ENCODE results near the gene CCL24. TPM values are rescaled to one million over a fixed set of nuclear protein-coding genes. Genes with fewer than 3 reads are reported as not detected.
"Not testable (repeated sequence)": the region's sequence is repeated elsewhere in the genome, so short reads cannot be mapped to it uniquely, and the experiment has no call there.

The CCL24 gene
- total RNA-seq, 1 donor from 2014 or later: not detected

DNA sequence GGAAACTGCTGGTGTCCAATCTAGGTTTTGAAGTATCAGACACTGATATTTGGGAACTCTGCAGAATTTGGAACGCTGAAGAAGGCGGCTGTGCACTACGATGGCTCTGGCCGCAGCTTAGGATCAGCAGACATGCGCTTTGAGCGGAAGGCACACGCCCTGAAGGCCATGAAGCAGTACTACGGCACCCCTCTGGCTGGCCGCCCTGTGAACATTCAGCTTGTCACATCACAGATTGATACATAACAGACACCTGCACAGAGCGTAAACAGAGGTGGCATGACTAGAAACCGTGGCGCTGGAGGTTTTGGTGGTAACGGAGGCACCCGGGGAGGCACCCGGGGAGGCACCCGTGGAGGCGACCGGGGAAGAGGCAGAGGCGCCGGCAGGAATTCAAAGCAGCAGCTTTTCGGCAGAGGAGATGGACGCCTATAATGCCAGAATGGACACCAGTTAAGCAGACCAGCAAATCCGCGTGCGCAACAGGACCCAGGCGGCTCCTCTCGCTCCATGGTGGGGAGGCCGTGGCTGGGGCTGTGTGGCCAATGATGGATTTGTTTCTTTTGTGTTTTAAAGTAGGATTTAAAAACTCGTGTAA is 22.2 kb upstream of the CCL24 start:
- no peak overlapping the region for H3K27ac Mint-ChIP-seq (ENCODE audit: unreplicated experiment)
- H3K4me1 Mint-ChIP-seq (ENCODE audit: low read depth, unreplicated experiment): no peaks in the 10 kb centered on the region
- TF ChIP-seq, protein P1, sequence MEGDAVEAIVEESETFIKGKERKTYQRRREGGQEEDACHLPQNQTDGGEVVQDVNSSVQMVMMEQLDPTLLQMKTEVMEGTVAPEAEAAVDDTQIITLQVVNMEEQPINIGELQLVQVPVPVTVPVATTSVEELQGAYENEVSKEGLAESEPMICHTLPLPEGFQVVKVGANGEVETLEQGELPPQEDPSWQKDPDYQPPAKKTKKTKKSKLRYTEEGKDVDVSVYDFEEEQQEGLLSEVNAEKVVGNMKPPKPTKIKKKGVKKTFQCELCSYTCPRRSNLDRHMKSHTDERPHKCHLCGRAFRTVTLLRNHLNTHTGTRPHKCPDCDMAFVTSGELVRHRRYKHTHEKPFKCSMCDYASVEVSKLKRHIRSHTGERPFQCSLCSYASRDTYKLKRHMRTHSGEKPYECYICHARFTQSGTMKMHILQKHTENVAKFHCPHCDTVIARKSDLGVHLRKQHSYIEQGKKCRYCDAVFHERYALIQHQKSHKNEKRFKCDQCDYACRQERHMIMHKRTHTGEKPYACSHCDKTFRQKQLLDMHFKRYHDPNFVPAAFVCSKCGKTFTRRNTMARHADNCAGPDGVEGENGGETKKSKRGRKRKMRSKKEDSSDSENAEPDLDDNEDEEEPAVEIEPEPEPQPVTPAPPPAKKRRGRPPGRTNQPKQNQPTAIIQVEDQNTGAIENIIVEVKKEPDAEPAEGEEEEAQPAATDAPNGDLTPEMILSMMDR (IDR thresholded peaks at IDR 0.05; ENCODE audit: partially characterized antibody, unreplicated experiment): no peak
- H3K9me3 Mint-ChIP-seq (ENCODE audit: unreplicated experiment): no peaks in the 10 kb centered on the region
- H3K27me3 Mint-ChIP-seq (ENCODE audit: unreplicated experiment): peaks cover 1% of the 10 kb centered on the region
- DNase-seq: no peak
- H3K4me3 Mint-ChIP-seq (ENCODE audit: unreplicated experiment): no peak overlapping the region
- no peaks in the 10 kb centered on the region for H3K36me3 Mint-ChIP-seq (ENCODE audit: unreplicated experiment)

DNA sequence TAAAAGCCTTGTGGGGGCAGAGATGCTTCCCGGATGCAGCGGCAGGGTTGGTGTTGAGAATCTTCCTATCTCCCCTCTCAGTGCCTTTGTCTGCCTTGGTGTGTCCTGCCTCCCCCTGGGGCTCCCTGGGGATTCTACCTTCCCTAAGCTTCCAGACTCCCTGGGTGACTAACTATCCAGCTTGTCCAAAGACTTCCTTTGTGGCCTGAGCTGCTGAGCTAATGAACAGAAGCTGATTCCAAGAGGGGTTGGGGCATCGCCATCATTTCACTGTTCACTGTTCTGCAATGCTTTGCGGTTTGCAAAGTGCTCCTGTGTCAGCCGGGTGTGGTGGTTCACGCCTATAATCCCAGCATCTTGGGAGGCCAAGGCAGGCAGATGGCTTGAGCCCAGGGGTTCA is 20.1 kb upstream of the CCL24 start:
- H3K9me3 Mint-ChIP-seq (ENCODE audit: unreplicated experiment); DNase-seq; H3K27me3 Mint-ChIP-seq (ENCODE audit: unreplicated experiment); H3K27ac Mint-ChIP-seq (ENCODE audit: unreplicated experiment); H3K4me3 Mint-ChIP-seq (ENCODE audit: unreplicated experiment); H3K36me3 Mint-ChIP-seq (ENCODE audit: unreplicated experiment); H3K4me1 Mint-ChIP-seq (ENCODE audit: low read depth, unreplicated experiment): not testable (repeated sequence)

DNA sequence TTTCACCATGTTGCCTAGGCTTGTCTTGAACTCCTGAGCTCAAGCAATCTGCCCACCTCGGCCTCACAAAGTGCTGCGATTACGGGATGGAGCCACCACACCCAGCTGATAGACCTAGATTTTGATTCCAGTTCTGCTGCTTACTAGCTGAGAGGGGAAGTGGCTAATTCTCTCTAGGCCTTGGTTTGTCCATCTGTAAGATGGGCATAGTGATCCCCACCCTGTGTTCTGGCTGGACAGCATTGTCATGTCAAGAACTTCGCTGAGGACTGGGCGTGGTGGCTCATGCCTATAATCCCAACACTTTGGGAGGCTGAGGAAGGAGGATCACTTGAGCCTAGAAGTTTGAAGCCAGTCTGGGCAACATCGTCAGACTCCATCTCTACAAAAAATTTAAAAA is 17.4 kb upstream of the CCL24 start:
- no peaks in the 10 kb centered on the region for H3K4me1 Mint-ChIP-seq (ENCODE audit: low read depth, unreplicated experiment)
- TF ChIP-seq, protein P1 (IDR thresholded peaks at IDR 0.05; ENCODE audit: partially characterized antibody, unreplicated experiment): no peak
- no peak overlapping the region for H3K4me3 Mint-ChIP-seq (ENCODE audit: unreplicated experiment)
- peaks cover 3% of the 10 kb centered on the region for H3K27me3 Mint-ChIP-seq (ENCODE audit: unreplicated experiment)
- no peak overlapping the region for H3K27ac Mint-ChIP-seq (ENCODE audit: unreplicated experiment)
- DNase-seq: no peak
- no peaks in the 10 kb centered on the region for H3K36me3 Mint-ChIP-seq (ENCODE audit: unreplicated experiment)
- H3K9me3 Mint-ChIP-seq (ENCODE audit: unreplicated experiment): no peaks in the 10 kb centered on the region

DNA sequence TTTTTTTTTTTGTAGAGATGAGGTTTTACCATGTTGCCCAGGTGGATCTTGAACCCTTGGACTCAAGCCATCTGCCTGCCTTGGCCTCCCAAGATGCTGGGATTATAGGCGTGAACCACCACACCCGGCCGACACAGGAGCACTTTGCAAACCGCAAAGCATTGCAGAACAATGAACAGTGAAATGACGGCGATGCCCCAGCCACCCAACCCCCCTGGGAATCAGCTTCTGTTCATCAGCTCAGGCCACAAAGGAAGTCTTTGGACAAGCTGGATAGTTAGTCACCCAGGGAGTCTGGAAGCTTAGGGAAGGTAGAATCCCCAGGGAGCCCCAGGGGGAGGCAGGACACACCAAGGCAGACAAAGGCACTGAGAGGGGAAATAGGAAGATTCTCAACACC is 16.1 kb upstream of the CCL24 start:
- H3K4me1 Mint-ChIP-seq (ENCODE audit: low read depth, unreplicated experiment); H3K27me3 Mint-ChIP-seq (ENCODE audit: unreplicated experiment); H3K36me3 Mint-ChIP-seq (ENCODE audit: unreplicated experiment); H3K9me3 Mint-ChIP-seq (ENCODE audit: unreplicated experiment); H3K27ac Mint-ChIP-seq (ENCODE audit: unreplicated experiment); H3K4me3 Mint-ChIP-seq (ENCODE audit: unreplicated experiment): not testable (repeated sequence)
- DNase-seq: peak; percentile 39

DNA sequence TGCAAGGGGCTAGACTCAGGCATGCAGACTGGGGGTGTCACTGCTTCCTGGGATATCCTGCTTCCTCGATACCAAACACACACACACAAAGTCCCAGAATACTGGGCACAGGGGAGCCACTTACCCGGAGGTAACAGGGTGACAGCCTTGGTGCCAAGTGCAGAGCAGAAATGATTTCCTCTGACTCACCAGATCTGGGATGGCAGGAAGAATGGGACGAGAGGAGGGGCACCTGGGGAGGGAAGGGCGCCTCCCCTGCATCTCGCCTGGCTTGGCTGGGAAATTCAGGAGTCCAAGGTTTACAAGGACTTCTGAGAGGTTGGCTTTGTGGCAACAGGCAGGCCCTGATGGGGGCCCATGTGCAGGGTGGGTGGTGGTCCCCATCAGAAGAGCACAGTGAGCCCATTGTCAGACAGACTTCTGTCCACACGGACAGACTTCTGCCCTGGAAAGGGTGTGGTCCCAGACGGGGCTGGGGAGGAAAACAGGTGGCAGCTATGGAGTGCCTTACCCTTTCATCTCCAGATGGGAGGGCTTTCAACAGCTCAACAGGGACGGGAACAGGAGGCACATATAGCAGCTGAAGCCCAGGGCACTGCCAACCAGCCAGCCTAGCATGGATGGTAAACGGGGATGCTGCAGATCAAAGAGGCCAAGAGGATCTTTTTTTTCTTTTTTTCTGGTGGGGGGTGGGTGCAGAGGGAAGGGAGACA is 9.7 kb upstream of the CCL24 start:
- Mint-ChIP-seq H3K4me1 (ENCODE audit: low read depth, unreplicated experiment) (no peaks in the 10 kb centered on the region), H3K36me3 (ENCODE audit: unreplicated experiment) (peaks cover 9% of the 10 kb centered on the region), H3K9me3 (ENCODE audit: unreplicated experiment) (peaks cover 4% of the 10 kb centered on the region), H3K27me3 (ENCODE audit: unreplicated experiment) (peaks cover 7% of the 10 kb centered on the region), H3K4me3 (ENCODE audit: unreplicated experiment) (no peak overlapping the region), H3K27ac (ENCODE audit: unreplicated experiment) (no peak overlapping the region)
- TF ChIP-seq, protein P1 (IDR thresholded peaks at IDR 0.05; ENCODE audit: partially characterized antibody, unreplicated experiment): no peak
- no peak for DNase-seq

DNA sequence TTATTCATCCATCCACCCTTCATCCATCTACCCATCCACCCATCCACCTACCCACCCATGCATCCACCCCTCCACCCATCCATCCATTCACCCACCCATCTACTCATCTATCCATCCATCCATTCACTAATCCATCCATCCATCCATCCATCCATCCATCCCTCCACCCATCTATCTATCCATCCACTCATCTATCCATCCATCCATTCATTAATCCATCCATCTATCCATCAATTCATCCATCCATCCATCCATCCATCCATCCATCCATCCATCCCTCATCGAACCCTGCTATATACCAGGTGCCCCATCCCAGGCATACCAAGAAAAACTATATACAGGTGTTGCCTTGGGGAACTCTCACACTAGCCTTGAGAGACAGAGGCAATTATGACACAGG is 7.1 kb upstream of the CCL24 start:
- peaks cover 4% of the 10 kb centered on the region for H3K9me3 Mint-ChIP-seq (ENCODE audit: unreplicated experiment)

More for the DNA sequence above, 7.1 kb upstream of the CCL24 start:
- Mint-ChIP-seq H3K36me3 (ENCODE audit: unreplicated experiment) (peaks cover 9% of the 10 kb centered on the region), H3K27me3 (ENCODE audit: unreplicated experiment) (peaks cover 7% of the 10 kb centered on the region), H3K4me3 (ENCODE audit: unreplicated experiment) (no peak overlapping the region), H3K27ac (ENCODE audit: unreplicated experiment) (no peak overlapping the region), H3K4me1 (ENCODE audit: low read depth, unreplicated experiment) (no peaks in the 10 kb centered on the region)
- no peak for DNase-seq
- TF ChIP-seq, protein P1 (IDR thresholded peaks at IDR 0.05; ENCODE audit: partially characterized antibody, unreplicated experiment): no peak

All from glutamatergic neuron (in vitro differentiated cells).